CD4-positive, alpha-beta T cell (primary cell): Measurements from ENCODE around the gene SUPT4H1. TPM values are rescaled to one million over a fixed set of nuclear protein-coding genes. Genes with fewer than 3 reads are reported as not detected.

Experiments used
- ATAC-seq: fragments of 200-7000 bp; cut with Tn5 transposase; one replicate; pipeline ENCODE4 v1.10.0; 2022; ENCODE audit warnings: mild to moderate bottlenecking; ENCODE audit not compliant: poor library complexity
- CTCF ChIA-PET: fragments of 350-600 bp; sonication (Branson Sonifier 250); formaldehyde crosslinking; loops from one replicate; lab custom pipeline; 2021; ENCODE audit warnings: antibody characterized with exemption, inconsistent platforms; lab: Charles Lee
- POLR2A ChIA-PET: fragments of 350-600 bp; sonication (Branson Sonifier 250); formaldehyde crosslinking; loops from one replicate; lab custom pipeline; 2021; ENCODE audit warnings: antibody characterized with exemption, inconsistent platforms; lab: Charles Lee
- DNase-seq, 14 experiments: peaks; one replicate each; pipeline ENCODE4 v3.0.0-alpha.2; 2013 to 2020; ENCODE audit warnings: mixed read lengths in 2 of 14
- H3K27ac ChIP-seq, 2 donors: one replicate each; pipeline versions ENCODE4 v1.5.1 to v1.7.0; 2013; ENCODE audit warnings: low read length in 2 of 2, low read depth in 1 of 2, mild to moderate bottlenecking in 1 of 2
- H3K27me3 ChIP-seq, 2 experiments: 1 replicate in 1 of 2; 2 replicates in 1 of 2; pipeline versions ENCODE4 v1.6.1 to v1.7.0; 2013; ENCODE audit warnings: low read length in 2 of 2, control low read depth in 1 of 2, mild to moderate bottlenecking in 1 of 2, moderate library complexity in 1 of 2; ENCODE audit not compliant: insufficient read depth in 2 of 2, control insufficient read depth in 1 of 2
- H3K36me3 ChIP-seq: one replicate; pipeline ENCODE4 v1.6.1; 2013; ENCODE audit warnings: low read length, control low read depth; ENCODE audit not compliant: insufficient read depth
- H3K4me1 ChIP-seq: one replicate; pipeline ENCODE4 v1.6.1; 2013; ENCODE audit warnings: low read length, control low read depth; ENCODE audit not compliant: insufficient read depth
- H3K4me3 ChIP-seq: one replicate; pipeline ENCODE4 v1.5.1; 2013; ENCODE audit warnings: mild to moderate bottlenecking, low read length, moderate library complexity
- H3K9me3 ChIP-seq, 2 experiments: 1 replicate in 1 of 2; 2 replicates in 1 of 2; pipeline versions ENCODE4 v1.6.1 to v1.7.0; 2013; ENCODE audit warnings: low read length in 2 of 2, mild to moderate bottlenecking in 2 of 2, control low read depth in 1 of 2, moderate library complexity in 1 of 2; ENCODE audit not compliant: control insufficient read depth in 1 of 2, insufficient read depth in 1 of 2
- H3K27ac Mint-ChIP-seq: one replicate; pipeline ENCODE4 v1.8.0; 2020; ENCODE audit warnings: mixed read lengths
- H3K27me3 Mint-ChIP-seq: one replicate; pipeline ENCODE4 v1.8.0; 2021; ENCODE audit warnings: mixed read lengths
- H3K36me3 Mint-ChIP-seq: one replicate; pipeline ENCODE4 v1.8.0; 2021; ENCODE audit warnings: low read depth, mixed read lengths
- H3K4me1 Mint-ChIP-seq: one replicate; pipeline ENCODE4 v1.8.0; 2021; ENCODE audit warnings: low read depth, mixed read lengths
- H3K4me3 Mint-ChIP-seq: one replicate; pipeline ENCODE4 v1.8.0; 2020; ENCODE audit warnings: mild to moderate bottlenecking, mixed read lengths
- H3K9me3 Mint-ChIP-seq: one replicate; pipeline ENCODE4 v1.8.0; 2020; ENCODE audit warnings: mixed read lengths
- CTCF ChIP-seq: fragments of 200-600 bp; IDR thresholded peaks from one replicate; pipeline ENCODE4 v1.8.0; 2022; ENCODE audit warnings: antibody characterized with exemption, mild to moderate bottlenecking
- intact Hi-C, 2 experiments: fragments of 100-400 bp; cut with DNase I in 1 of 2; cut with micrococcal nuclease in 1 of 2; formaldehyde crosslinking; loops; one replicate each; pipeline versions ENCODE4 v1.15.1 to v1.9.0; 2023 to 2025; cut with DNase I, micrococcal nuclease
- total RNA-seq, 174 experiments: library from RNA in 2 of 174; stranded (reverse) in 2 of 174; gene quantifications; one replicate each; pipeline ENCODE4 v1.2.3 and lab custom pipeline; 2021 to 2026

SUPT4H1 gene
- total RNA-seq, 2 experiments from 2014 or later, result 46.5 to 47.0 TPM

- CTCF ChIA-PET, result interaction anchor here (0.6 to 6.3 kb wide), 23 partner anchors 8 to 1510 kb away, joined by 3 to 211 read pairs (median 8); partner anchors contain the start of genes HSF5, RNF43, SUPT4H1 and TSPOAP1
- H3K4me1 ChIP-seq, result peaks cover 17% of the 10 kb centered on the region
- H3K27me3 Mint-ChIP-seq, result no peaks in the 10 kb centered on the region
- peak overlapping the region; percentile 62 for H3K27ac Mint-ChIP-seq
- no peaks in the 10 kb centered on the region for H3K27me3 ChIP-seq
- no peak overlapping the region for H3K4me3 Mint-ChIP-seq
- no peak overlapping the region for H3K4me3 ChIP-seq
- peaks cover 7% of the 10 kb centered on the region for H3K4me1 Mint-ChIP-seq
- POLR2A ChIA-PET, result interaction anchor here (0.8 to 22.3 kb wide), 10 partner anchors 9 to 687 kb away, joined by 3 to 1359 read pairs (median 20); partner anchors contain the start of genes HSF5, RNF43, SUPT4H1 and TSPOAP1
- ATAC-seq (no peak), DNase-seq (peak in 1 of 14 experiments; percentile 32)
- peaks cover 4% of the 10 kb centered on the region for H3K36me3 Mint-ChIP-seq
- H3K36me3 ChIP-seq, result peaks cover 9% of the 10 kb centered on the region
- H3K9me3 ChIP-seq, result no peaks in the 10 kb centered on the region
- TF ChIP-seq CTCF, result no peak
- peak overlapping the region; percentile 35 to 38 for H3K27ac ChIP-seq
- no peaks in the 10 kb centered on the region for H3K9me3 Mint-ChIP-seq
- intact Hi-C loops, result loop anchor here (5.0 to 10.0 kb wide), 4 partner anchors 169 to 689 kb away; partner anchors contain the start of gene HSF5 (in 1 of the 2)
Observed at GRCh38 chr17:58318065-58318481, 33.9 kb downstream of the SUPT4H1 start.

- no peak overlapping the region for H3K4me3 ChIP-seq
- CTCF ChIA-PET, result interaction anchor here (0.6 to 6.3 kb wide), 25 partner anchors 8 to 1510 kb away, joined by 3 to 211 read pairs (median 7); partner anchors contain the start of genes HSF5, RNF43, SUPT4H1 and TSPOAP1
- H3K27ac Mint-ChIP-seq, result peak overlapping the region; percentile 62
- peak; percentile 96 for ATAC-seq
- H3K36me3 Mint-ChIP-seq, result peaks cover 4% of the 10 kb centered on the region
- H3K4me1 Mint-ChIP-seq, result peaks cover 7% of the 10 kb centered on the region
- no peak overlapping the region for H3K4me3 Mint-ChIP-seq
- POLR2A ChIA-PET, result interaction anchor here (0.8 to 22.3 kb wide), 9 partner anchors 9 to 687 kb away, joined by 3 to 1359 read pairs (median 32); partner anchors contain the start of genes HSF5, RNF43, SUPT4H1 and TSPOAP1
- intact Hi-C loops, result loop anchor here (1.0 to 10.0 kb wide), 9 partner anchors 11 to 690 kb away; partner anchors contain the start of genes RNF43 (in 2 of the 2), HSF5 (in 1 of the 2) and TSPOAP1 (in 1 of the 2)
- H3K9me3 ChIP-seq, result no peaks in the 10 kb centered on the region
- peak; percentile 79 for TF ChIP-seq CTCF
- H3K36me3 ChIP-seq, result peaks cover 9% of the 10 kb centered on the region
- H3K4me1 ChIP-seq, result peaks cover 17% of the 10 kb centered on the region
- H3K9me3 Mint-ChIP-seq, result no peaks in the 10 kb centered on the region
- H3K27ac ChIP-seq, result peak overlapping the region; percentile 35 to 38
- no peaks in the 10 kb centered on the region for H3K27me3 Mint-ChIP-seq
- peak in 13 of 14 experiments; percentile 59 to 91 (median 69) for DNase-seq
- no peaks in the 10 kb centered on the region for H3K27me3 ChIP-seq
Observed at GRCh38 chr17:58317421-58318064, 34.5 kb downstream of the SUPT4H1 start.

- Histone ChIP-seq H3K27me3 (no peaks in the 10 kb centered on the region), H3K4me3 (no peak overlapping the region), H3K36me3 (peaks cover 8% of the 10 kb centered on the region), H3K27ac (no peak overlapping the region), H3K9me3 (no peaks in the 10 kb centered on the region), H3K4me1 (peaks cover 17% of the 10 kb centered on the region)
- CTCF ChIA-PET, result interaction anchor here (0.9 to 6.3 kb wide), 13 partner anchors 9 to 194 kb away, joined by 3 to 211 read pairs (median 17); partner anchors contain the start of genes HSF5, RNF43, SUPT4H1 and TSPOAP1
- Mint-ChIP-seq H3K4me3 (no peak overlapping the region), H3K4me1 (peaks cover 7% of the 10 kb centered on the region), H3K9me3 (no peaks in the 10 kb centered on the region), H3K27ac (no peak overlapping the region), H3K36me3 (no peaks in the 10 kb centered on the region), H3K27me3 (no peaks in the 10 kb centered on the region)
- intact Hi-C loops, result loop anchor here (5.0 to 10.0 kb wide), 4 partner anchors 171 to 691 kb away; partner anchors contain the start of gene HSF5 (in 1 of the 2)
- TF ChIP-seq CTCF, result no peak
- DNase-seq (peak in 1 of 14 experiments; percentile 12), ATAC-seq (no peak)
- POLR2A ChIA-PET, result interaction anchor here (0.9 to 22.3 kb wide), 7 partner anchors 11 to 171 kb away, joined by 3 to 1359 read pairs (median 35); partner anchors contain the start of genes HSF5, RNF43, SUPT4H1 and TSPOAP1
Observed at GRCh38 chr17:58316260-58316960, 35.6 kb downstream of the SUPT4H1 start.
